IMR-90 (cell line): ENCODE data around the gene MGAT4A. TPM values are rescaled to one million over a fixed set of nuclear protein-coding genes. Genes with fewer than 3 reads are reported as not detected.

ENCODE experiments used
- ATAC-seq: fragments of 200-7000 bp; cut with Tn5 transposase; 2 replicates; pipeline ENCODE4 v1.9.1; 2020; ENCODE audit warnings: low read depth, mild to moderate bottlenecking, moderate library complexity
- BruUV-seq: library from RNA; stranded (reverse); fragments of 400-500 nt; replicated peaks from 2 replicates; lab custom pipeline; 2021; lab: Mats Ljungman, UMichigan
- CTCF ChIA-PET: fragments of 300-600 bp; formaldehyde crosslinking; extraction: SDS; loops from one replicate; lab custom pipeline; 2021; ENCODE audit warnings: antibody characterized with exemption; lab: Yijun Ruan, JAX
- POLR2A ChIA-PET: fragments of 300-600 bp; sonication (Branson Sonifier 250); formaldehyde crosslinking; loops from one replicate; lab custom pipeline; 2022; ENCODE audit warnings: antibody characterized with exemption; ENCODE audit not compliant: unreplicated experiment; lab: Charles Lee
- DNase-seq: peaks from one replicate; pipeline ENCODE4 v3.0.0; 2013
- H2AFZ ChIP-seq: replicated peaks from 2 replicates; pipeline ENCODE3; 2013; ENCODE audit warnings: low read length, mild to moderate bottlenecking; ENCODE audit not compliant: poor library complexity
- H2AK5ac ChIP-seq: 2 replicates; pipeline ENCODE4 v1.6.1; 2013; ENCODE audit warnings: low read depth, low read length, inconsistent platforms
- H2AK9ac ChIP-seq: replicated peaks from 2 replicates; pipeline ENCODE3; 2013; ENCODE audit warnings: mild to moderate bottlenecking, low read depth, low read length, moderate library complexity; ENCODE audit not compliant: poor library complexity
- H2BK120ac ChIP-seq: 2 replicates; pipeline ENCODE4 v1.6.1; 2013; ENCODE audit warnings: low read depth, low read length, inconsistent platforms
- H2BK15ac ChIP-seq: 3 replicates; pipeline ENCODE4 v1.6.1; 2013; ENCODE audit warnings: low read depth, low read length, inconsistent platforms
- H2BK20ac ChIP-seq: 2 replicates; pipeline ENCODE4 v1.6.1; 2013; ENCODE audit warnings: low read depth, mild to moderate bottlenecking, inconsistent platforms, low read length, moderate library complexity
- H2BK5ac ChIP-seq: 2 replicates; pipeline ENCODE4 v1.6.1; 2013; ENCODE audit warnings: mild to moderate bottlenecking, low read depth, low read length, inconsistent platforms; ENCODE audit not compliant: poor library complexity, severe bottlenecking
- H3K14ac ChIP-seq: replicated peaks from 2 replicates; pipeline ENCODE4 v1.6.1; 2013; ENCODE audit warnings: low read depth, low read length, inconsistent platforms
- H3K18ac ChIP-seq: 2 replicates; pipeline ENCODE4 v1.6.1; 2013; ENCODE audit warnings: low read depth, low read length, control low read depth
- H3K23ac ChIP-seq: 2 replicates; pipeline ENCODE4 v1.6.1; 2013; ENCODE audit warnings: low read depth, low read length, inconsistent platforms
- H3K27ac ChIP-seq: 2 replicates; pipeline ENCODE4 v1.5.1; 2013; ENCODE audit warnings: mild to moderate bottlenecking, control low read depth, low read length; ENCODE audit not compliant: insufficient read depth
- H3K27me3 ChIP-seq: 2 replicates; pipeline ENCODE4 v1.6.1; 2013; ENCODE audit warnings: low read length; ENCODE audit not compliant: control insufficient read depth, insufficient read depth
- H3K36me3 ChIP-seq: 2 replicates; pipeline ENCODE4 v1.6.1; 2013; ENCODE audit warnings: low read length, mixed read lengths; ENCODE audit not compliant: control insufficient read depth, insufficient read depth
- H3K4ac ChIP-seq: 2 replicates; pipeline ENCODE4 v1.6.1; 2013; ENCODE audit warnings: low read depth, low read length, inconsistent platforms
- H3K4me1 ChIP-seq: 2 replicates; pipeline ENCODE4 v1.6.1; 2013; ENCODE audit warnings: low read length, mixed read lengths; ENCODE audit not compliant: control insufficient read depth, insufficient read depth
- H3K4me2 ChIP-seq: 2 replicates; pipeline ENCODE4 v1.6.1; 2013; ENCODE audit warnings: low read depth, mild to moderate bottlenecking, control low read depth, low read length, moderate library complexity
- H3K4me3 ChIP-seq: 2 replicates; pipeline ENCODE4 v1.5.1; 2013; ENCODE audit warnings: low read depth, mild to moderate bottlenecking, control low read depth, low read length, moderate library complexity; ENCODE audit not compliant: insufficient read depth
- H3K56ac ChIP-seq: 2 replicates; pipeline ENCODE4 v1.6.1; 2013; ENCODE audit warnings: low read length, inconsistent platforms; ENCODE audit not compliant: insufficient read depth; ENCODE audit errors: extremely low read depth
- H3K79me1 ChIP-seq, 2 experiments: 2 replicates each; pipeline ENCODE4 v1.6.1; 2013; ENCODE audit warnings: low read length in 2 of 2, inconsistent platforms in 1 of 2, low read depth in 1 of 2
- H3K9ac ChIP-seq: 2 replicates; pipeline ENCODE4 v1.6.1; 2013; ENCODE audit warnings: low read depth, low read length, control low read depth
- H3K9me1 ChIP-seq: 2 replicates; pipeline ENCODE4 v1.6.1; 2013; ENCODE audit warnings: low read length, inconsistent platforms; ENCODE audit not compliant: insufficient read depth
- H3K9me3 ChIP-seq: 2 replicates; pipeline ENCODE4 v1.6.1; 2013; ENCODE audit warnings: low read length; ENCODE audit not compliant: control insufficient read depth, insufficient read depth
- H4K20me1 ChIP-seq: 2 replicates; pipeline ENCODE4 v1.6.1; 2013; ENCODE audit warnings: low read length, inconsistent platforms; ENCODE audit not compliant: insufficient read depth
- H4K5ac ChIP-seq: 2 replicates; pipeline ENCODE4 v1.6.1; 2013; ENCODE audit warnings: mild to moderate bottlenecking, low read depth, low read length, control low read depth
- H4K8ac ChIP-seq, 2 experiments: 2 replicates each; pipeline ENCODE4 v1.6.1; 2013; ENCODE audit warnings: low read depth in 2 of 2, low read length in 2 of 2, control low read depth in 1 of 2, inconsistent platforms in 1 of 2
- H4K91ac ChIP-seq: 2 replicates; pipeline ENCODE4 v1.6.1; 2013; ENCODE audit warnings: low read depth, low read length, inconsistent platforms; ENCODE audit not compliant: insufficient read depth
- CEBPB ChIP-seq: IDR thresholded peaks from 2 replicates; pipeline ENCODE4 v1.6.1; 2012; ENCODE audit warnings: low read depth, low read length, improper control_type of control experiment
- MAZ ChIP-seq: IDR thresholded peaks from 2 replicates; pipeline ENCODE4 v1.6.1; 2012; ENCODE audit warnings: low read depth, mild to moderate bottlenecking, low read length, improper control_type of control experiment, moderate library complexity, borderline replicate concordance
- MXI1 ChIP-seq: IDR thresholded peaks from 2 replicates; pipeline ENCODE4 v1.6.1; 2012; ENCODE audit warnings: low read depth, mild to moderate bottlenecking, low read length, moderate library complexity, borderline replicate concordance
- RFX5 ChIP-seq: IDR thresholded peaks from 2 replicates; pipeline ENCODE4 v1.8.0; 2012; ENCODE audit warnings: low read depth, mild to moderate bottlenecking, low read length, moderate library complexity
- SMC3 ChIP-seq: fragments of 150-350 bp; IDR thresholded peaks from 2 replicates; pipeline ENCODE4 v1.6.1; 2016; ENCODE audit warnings: low read depth, mild to moderate bottlenecking, antibody characterized with exemption, low read length, moderate library complexity
- WGBS, 2 experiments: methylation state at CpG; one replicate each; pipeline versions ENCODE4 v1.1.5 to v1.1.7; 2013; ENCODE audit warnings: missing lambda C conversion rate in 2 of 2; ENCODE audit not compliant: insufficient read length in 1 of 2; ENCODE audit errors: extremely low coverage in 2 of 2; 5-methylcytosine and 5-hydroxymethylcytosine counted together
- dilution Hi-C: fragments of 300-500 bp; cut with HindIII; formaldehyde crosslinking; loops from one replicate; pipeline ENCODE4 v1.14.3; 2018; ENCODE audit warnings: low sequenced_read_pairs; ENCODE audit not compliant: unreplicated experiment
- in situ Hi-C: fragments of 300-500 bp; cut with MboI; formaldehyde crosslinking; loops from 3 replicates; pipeline ENCODE4 v1.14.3; 2019; ENCODE audit warnings: low sequenced_read_pairs, inconsistent platforms, mixed read lengths
- intact Hi-C: fragments of 100-400 bp; cut with micrococcal nuclease; formaldehyde crosslinking; loops from 2 replicates; pipeline ENCODE4 v1.10.0; 2022
- polyA plus RNA-seq, 3 experiments: library from polyadenylated mRNA; depleted of rRNA; stranded (reverse); fragments of >200 nt; gene quantifications; 2 replicates each; pipeline ENCODE4 v1.2.3, GENCODE V29; 2012; ENCODE audit warnings: low replicate concordance in 1 of 3
- total RNA-seq: library from RNA; depleted of rRNA; stranded (reverse); fragments of >200 nt; gene quantifications from 2 replicates; pipeline ENCODE4 v1.2.3, GENCODE V29; 2012
- TF ChIP-seq, protein P1 (sequence below): fragments of 150-350 bp; IDR thresholded peaks from 2 replicates; pipeline ENCODE4 v1.6.1; 2016; ENCODE audit warnings: low read depth, mild to moderate bottlenecking, low read length, moderate library complexity, borderline replicate concordance
- TF ChIP-seq, protein P2 (sequence below): conservative IDR thresholded peaks from 2 replicates; pipeline ENCODE4 v1.5.1; 2012; ENCODE audit warnings: mild to moderate bottlenecking, low read depth, low read length, improper control_type of control experiment

The MGAT4A gene
- total and polyA plus RNA-seq, 2 of the 4 experiments (the other 2 are of a cell fraction) = under 0.01 TPM; not detected in 1

DNA sequence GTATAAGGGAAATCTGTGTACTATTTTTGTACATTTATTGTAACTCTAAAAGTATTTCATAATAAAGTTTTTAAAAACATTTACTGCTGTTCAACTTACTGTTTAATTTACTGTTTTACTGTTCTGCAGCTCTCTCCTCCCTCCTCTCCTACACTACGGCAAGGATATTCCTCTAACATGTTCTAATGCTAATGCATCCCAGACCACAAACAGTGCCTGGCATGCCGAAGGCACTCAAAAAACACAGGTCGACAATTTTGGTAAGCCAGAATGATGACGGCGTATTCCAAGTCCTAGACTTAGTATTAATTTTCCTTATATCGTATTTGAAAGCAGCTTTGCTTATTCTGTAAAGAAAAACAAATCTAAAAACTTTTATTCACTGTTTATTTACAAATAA is 13.3 kb downstream of the MGAT4A start:
- dilution Hi-C loops = no loop called here
- no peak overlapping the region for H4K8ac ChIP-seq
- no peak overlapping the region for H2BK15ac ChIP-seq
- no peak overlapping the region for H3K14ac ChIP-seq
- H3K18ac ChIP-seq = no peak overlapping the region
- POLR2A ChIA-PET = no interaction called here
- H2BK20ac ChIP-seq = no peak overlapping the region
- H4K20me1 ChIP-seq = no peaks in the 10 kb centered on the region
- no peaks in the 10 kb centered on the region for H3K9me3 ChIP-seq
- ATAC-seq (no peak), DNase-seq (no peak)
- H3K4me2 ChIP-seq = no peak overlapping the region
- no peaks in the 10 kb centered on the region for H3K79me1 ChIP-seq
- TF ChIP-seq RFX5 (no peak), CEBPB (no peak), MXI1 (no peak), SMC3 (no peak), MAZ (no peak)
- TF ChIP-seq, protein P1, sequence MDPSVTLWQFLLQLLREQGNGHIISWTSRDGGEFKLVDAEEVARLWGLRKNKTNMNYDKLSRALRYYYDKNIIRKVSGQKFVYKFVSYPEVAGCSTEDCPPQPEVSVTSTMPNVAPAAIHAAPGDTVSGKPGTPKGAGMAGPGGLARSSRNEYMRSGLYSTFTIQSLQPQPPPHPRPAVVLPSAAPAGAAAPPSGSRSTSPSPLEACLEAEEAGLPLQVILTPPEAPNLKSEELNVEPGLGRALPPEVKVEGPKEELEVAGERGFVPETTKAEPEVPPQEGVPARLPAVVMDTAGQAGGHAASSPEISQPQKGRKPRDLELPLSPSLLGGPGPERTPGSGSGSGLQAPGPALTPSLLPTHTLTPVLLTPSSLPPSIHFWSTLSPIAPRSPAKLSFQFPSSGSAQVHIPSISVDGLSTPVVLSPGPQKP = no peak
- TF ChIP-seq, protein P2, sequence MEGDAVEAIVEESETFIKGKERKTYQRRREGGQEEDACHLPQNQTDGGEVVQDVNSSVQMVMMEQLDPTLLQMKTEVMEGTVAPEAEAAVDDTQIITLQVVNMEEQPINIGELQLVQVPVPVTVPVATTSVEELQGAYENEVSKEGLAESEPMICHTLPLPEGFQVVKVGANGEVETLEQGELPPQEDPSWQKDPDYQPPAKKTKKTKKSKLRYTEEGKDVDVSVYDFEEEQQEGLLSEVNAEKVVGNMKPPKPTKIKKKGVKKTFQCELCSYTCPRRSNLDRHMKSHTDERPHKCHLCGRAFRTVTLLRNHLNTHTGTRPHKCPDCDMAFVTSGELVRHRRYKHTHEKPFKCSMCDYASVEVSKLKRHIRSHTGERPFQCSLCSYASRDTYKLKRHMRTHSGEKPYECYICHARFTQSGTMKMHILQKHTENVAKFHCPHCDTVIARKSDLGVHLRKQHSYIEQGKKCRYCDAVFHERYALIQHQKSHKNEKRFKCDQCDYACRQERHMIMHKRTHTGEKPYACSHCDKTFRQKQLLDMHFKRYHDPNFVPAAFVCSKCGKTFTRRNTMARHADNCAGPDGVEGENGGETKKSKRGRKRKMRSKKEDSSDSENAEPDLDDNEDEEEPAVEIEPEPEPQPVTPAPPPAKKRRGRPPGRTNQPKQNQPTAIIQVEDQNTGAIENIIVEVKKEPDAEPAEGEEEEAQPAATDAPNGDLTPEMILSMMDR = no peak
- in situ Hi-C loops = no loop called here
- CTCF ChIA-PET = no interaction called here
- no peak overlapping the region for H4K5ac ChIP-seq
- no peaks in the 10 kb centered on the region for H3K36me3 ChIP-seq
- H2AFZ ChIP-seq = no peak overlapping the region
- H3K9me1 ChIP-seq = no peaks in the 10 kb centered on the region
- no peak overlapping the region for H3K4ac ChIP-seq
- no peak overlapping the region for H2AK9ac ChIP-seq
- H2AK5ac ChIP-seq = no peak overlapping the region
- H3K4me1 ChIP-seq = no peaks in the 10 kb centered on the region
- no peak overlapping the region for H3K56ac ChIP-seq
- H3K4me3 ChIP-seq = no peak overlapping the region
- intact Hi-C loops = no loop called here
- H4K91ac ChIP-seq = no peak overlapping the region
- no peak overlapping the region for H3K27ac ChIP-seq
- no peak overlapping the region for H2BK5ac ChIP-seq
- H3K9ac ChIP-seq = no peak overlapping the region
- WGBS, 2 experiments = 78% methylated on average over 2 of the region's 6 CpGs; no CpG with 5 or more reads in 1 of the 2 experiments
- H3K27me3 ChIP-seq = peaks cover under 1% of the 10 kb centered on the region; the same call in 1 of the 2 replicates
- H3K23ac ChIP-seq = no peak overlapping the region
- no peak overlapping the region for H2BK120ac ChIP-seq
- no TSS peak for BruUV-seq
